ENCODE results near the gene TNFRSF19.

DNA sequence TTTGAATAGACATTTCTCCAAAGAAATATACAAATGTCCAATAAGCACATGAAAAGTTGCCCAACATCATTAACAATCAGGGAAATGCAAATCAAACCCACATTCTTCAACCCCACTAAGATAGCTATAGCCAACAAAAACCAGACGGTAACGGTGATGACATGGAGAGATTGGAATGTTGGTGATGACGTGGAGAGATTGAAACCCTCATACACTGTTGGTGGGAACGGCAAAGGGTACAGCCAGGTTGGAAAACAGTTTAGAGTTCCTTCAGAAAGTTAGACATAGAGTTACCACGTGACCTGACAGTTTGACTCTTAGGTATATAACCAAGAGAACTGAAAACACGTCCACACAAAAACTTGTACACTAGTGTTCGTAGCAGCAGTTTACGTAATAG lies 48.1 kb downstream of the TNFRSF19 start:
- TF ChIP-seq, protein P1, sequence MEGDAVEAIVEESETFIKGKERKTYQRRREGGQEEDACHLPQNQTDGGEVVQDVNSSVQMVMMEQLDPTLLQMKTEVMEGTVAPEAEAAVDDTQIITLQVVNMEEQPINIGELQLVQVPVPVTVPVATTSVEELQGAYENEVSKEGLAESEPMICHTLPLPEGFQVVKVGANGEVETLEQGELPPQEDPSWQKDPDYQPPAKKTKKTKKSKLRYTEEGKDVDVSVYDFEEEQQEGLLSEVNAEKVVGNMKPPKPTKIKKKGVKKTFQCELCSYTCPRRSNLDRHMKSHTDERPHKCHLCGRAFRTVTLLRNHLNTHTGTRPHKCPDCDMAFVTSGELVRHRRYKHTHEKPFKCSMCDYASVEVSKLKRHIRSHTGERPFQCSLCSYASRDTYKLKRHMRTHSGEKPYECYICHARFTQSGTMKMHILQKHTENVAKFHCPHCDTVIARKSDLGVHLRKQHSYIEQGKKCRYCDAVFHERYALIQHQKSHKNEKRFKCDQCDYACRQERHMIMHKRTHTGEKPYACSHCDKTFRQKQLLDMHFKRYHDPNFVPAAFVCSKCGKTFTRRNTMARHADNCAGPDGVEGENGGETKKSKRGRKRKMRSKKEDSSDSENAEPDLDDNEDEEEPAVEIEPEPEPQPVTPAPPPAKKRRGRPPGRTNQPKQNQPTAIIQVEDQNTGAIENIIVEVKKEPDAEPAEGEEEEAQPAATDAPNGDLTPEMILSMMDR (IDR thresholded peaks at IDR 0.05) = no peak
- no peak for TF ChIP-seq POLR2A (IDR thresholded peaks at IDR 0.05)

Data from heart left ventricle (tissue), 13 donors.